AG09319 (cell line): ENCODE measurements around the gene KRTAP5-10.
"Not testable (repeated sequence)": the region's sequence is repeated elsewhere in the genome, so short reads cannot be mapped to it uniquely, and the experiment has no call there.

Experiments
- DNase-seq: peaks from one replicate; pipeline ENCODE4 v3.0.0-alpha.2; 2010; ENCODE audit warnings: low read depth; ENCODE audit errors: extremely low read depth
- CTCF ChIP-seq: IDR thresholded peaks from 2 replicates; pipeline ENCODE4 v1.5.1; 2011; ENCODE audit warnings: low read depth, mild to moderate bottlenecking, inconsistent platforms, low read length, moderate library complexity

The KRTAP5-10 gene

GRCh38 chr11:71539017-71539416, 26.3 kb upstream of the KRTAP5-10 start:
- no peak for TF ChIP-seq CTCF
- no peak for DNase-seq

GRCh38 chr11:71539971-71540370, 25.4 kb upstream of the KRTAP5-10 start:
- not testable (repeated sequence) for DNase-seq

- not testable (repeated sequence) for DNase-seq
Measured at GRCh38 chr11:71540521-71541304, 24.6 kb upstream of the KRTAP5-10 start.

- TF ChIP-seq CTCF, result no peak
- DNase-seq, result no peak
Measured at GRCh38 chr11:71542382-71542781, 23.0 kb upstream of the KRTAP5-10 start.

- DNase-seq, result no peak
- no peak for TF ChIP-seq CTCF
Measured at GRCh38 chr11:71542879-71543777, 22.2 kb upstream of the KRTAP5-10 start.

GRCh38 chr11:71543866-71544265, 21.5 kb upstream of the KRTAP5-10 start:
- DNase-seq, result no peak
- no peak for TF ChIP-seq CTCF

- TF ChIP-seq CTCF, result no peak
- DNase-seq, result no peak
Measured at GRCh38 chr11:71544525-71545214, 20.7 kb upstream of the KRTAP5-10 start.

- no peak for TF ChIP-seq CTCF
Measured at GRCh38 chr11:71545405-71545966, 19.9 kb upstream of the KRTAP5-10 start.

More at GRCh38 chr11:71545405-71545966, 19.9 kb upstream of the KRTAP5-10 start:
- DNase-seq, result no peak
